ENCODE data around the gene UBE2E2.

UBE2E2 gene

DNA sequence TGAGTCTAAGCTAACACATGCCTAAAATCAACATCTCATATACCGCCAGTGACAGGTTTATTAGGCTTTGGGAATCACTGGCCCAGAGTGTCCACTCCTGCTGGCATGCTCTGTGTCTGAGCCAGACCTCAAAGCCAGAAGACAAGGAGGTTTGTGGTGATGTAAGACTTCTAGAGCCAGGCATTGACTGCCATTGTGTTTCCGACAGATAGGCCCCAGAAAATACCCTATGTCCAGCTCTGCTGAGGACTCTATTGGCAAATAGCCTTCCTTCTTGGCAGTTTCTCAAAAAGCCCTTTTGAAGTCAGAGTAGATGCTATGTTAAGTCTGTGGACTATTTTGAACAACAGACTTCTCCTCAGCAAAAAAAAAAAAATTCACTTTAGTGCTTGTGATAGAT, 420.7 kb downstream of the UBE2E2 start:
- Mint-ChIP-seq H3K4me1 (no peaks in the 10 kb centered on the region), H3K4me3 (no peak overlapping the region), H3K36me3 (no peaks in the 10 kb centered on the region), H3K9me3 (no peaks in the 10 kb centered on the region), H3K27me3 (peaks cover 10% of the 10 kb centered on the region), H3K27ac (no peak overlapping the region)
- CTCF ChIA-PET: no interaction called here
- no peak for DNase-seq

DNA sequence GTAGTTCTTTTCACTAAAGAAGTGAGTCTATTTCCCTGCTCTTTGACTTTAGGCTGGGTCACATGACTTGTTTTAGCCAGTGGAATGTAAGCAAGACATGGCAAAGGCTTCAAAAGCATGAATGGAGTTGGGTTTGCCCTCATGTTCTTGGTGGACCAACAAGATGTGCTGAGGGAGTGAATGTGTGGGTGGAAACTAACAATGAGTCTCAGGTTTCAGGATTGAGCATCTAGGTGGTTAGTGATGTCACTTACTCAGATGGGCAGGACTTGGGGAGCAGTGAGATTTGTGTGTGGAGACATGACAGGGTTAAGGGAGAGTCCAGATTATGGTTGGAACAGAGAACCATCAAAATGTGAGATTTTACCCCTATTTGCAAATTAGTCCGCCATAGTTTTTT, 421.2 kb downstream of the UBE2E2 start:
- Mint-ChIP-seq H3K36me3 (no peaks in the 10 kb centered on the region), H3K4me3 (no peak overlapping the region), H3K9me3 (no peaks in the 10 kb centered on the region), H3K27me3 (peaks cover 10% of the 10 kb centered on the region), H3K27ac (no peak overlapping the region), H3K4me1 (no peaks in the 10 kb centered on the region)
- DNase-seq: no peak
- CTCF ChIA-PET: interaction anchor here (0.7 kb wide), 1 partner anchor 51 kb away, joined by 3 read pairs; no protein-coding TSS in a partner anchor

DNA sequence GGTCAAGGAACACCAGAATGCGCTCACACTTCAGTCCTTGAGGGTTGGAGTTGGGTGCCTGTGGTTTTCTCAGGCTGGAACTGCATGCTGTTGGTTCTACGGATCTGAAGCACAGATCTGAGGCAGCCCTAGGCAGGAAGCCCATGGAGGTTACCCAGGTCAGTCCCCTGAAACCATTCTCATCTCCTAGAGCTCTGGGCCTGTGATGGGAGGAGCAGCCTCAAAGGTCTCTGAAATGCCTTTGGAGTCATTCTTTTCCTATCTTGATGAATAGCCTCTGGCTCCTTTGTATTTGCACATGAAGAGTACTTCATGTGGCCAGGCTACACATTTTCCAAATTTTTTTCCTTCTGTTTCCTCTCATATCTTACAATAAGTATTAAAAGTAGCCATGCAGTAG, 423.3 kb downstream of the UBE2E2 start:
- CTCF ChIA-PET: no interaction called here
- Mint-ChIP-seq H3K4me3 (no peak overlapping the region), H3K9me3 (no peaks in the 10 kb centered on the region), H3K27me3 (peaks cover 5% of the 10 kb centered on the region), H3K36me3 (no peaks in the 10 kb centered on the region), H3K27ac (no peak overlapping the region), H3K4me1 (no peaks in the 10 kb centered on the region)
- no peak for DNase-seq

DNA sequence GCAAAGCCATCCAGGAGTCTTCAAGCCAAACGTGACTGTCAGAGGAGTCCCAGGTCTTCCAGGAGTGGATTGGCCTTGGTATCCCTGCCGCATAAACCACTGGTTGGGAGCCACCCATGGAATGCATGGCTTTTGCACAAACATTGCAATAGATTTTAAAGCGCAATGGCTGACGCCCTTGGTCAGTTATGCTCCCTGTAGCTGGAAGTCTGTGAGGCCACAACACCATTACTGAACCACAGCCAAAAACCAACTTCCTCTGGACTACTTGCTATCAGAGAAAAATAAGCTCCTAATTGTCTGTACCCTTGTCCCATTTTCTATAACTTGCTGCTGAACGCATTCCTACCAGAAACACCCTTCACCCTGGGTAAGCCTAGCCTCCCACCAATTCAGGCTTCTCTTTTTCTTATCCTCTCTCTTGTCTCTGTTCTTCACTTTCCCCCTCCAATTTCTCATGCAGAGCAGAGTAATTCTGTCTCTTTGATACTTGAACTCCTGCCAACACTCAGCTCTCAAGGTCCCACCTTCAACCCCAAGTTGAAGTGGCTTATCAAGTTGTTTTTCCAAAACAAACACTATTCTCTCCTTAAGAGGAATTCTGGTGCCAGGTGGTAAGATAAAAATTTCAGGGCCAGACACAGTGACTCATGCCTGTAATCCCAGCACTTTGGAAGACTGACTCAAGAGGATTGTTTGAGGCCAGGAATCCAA, 426.2 kb downstream of the UBE2E2 start:
- DNase-seq: no peak
- CTCF ChIA-PET: no interaction called here
- Mint-ChIP-seq H3K27me3 (peaks cover 5% of the 10 kb centered on the region), H3K4me1 (no peaks in the 10 kb centered on the region), H3K9me3 (no peaks in the 10 kb centered on the region), H3K4me3 (no peak overlapping the region), H3K27ac (no peak overlapping the region), H3K36me3 (no peaks in the 10 kb centered on the region)

DNA sequence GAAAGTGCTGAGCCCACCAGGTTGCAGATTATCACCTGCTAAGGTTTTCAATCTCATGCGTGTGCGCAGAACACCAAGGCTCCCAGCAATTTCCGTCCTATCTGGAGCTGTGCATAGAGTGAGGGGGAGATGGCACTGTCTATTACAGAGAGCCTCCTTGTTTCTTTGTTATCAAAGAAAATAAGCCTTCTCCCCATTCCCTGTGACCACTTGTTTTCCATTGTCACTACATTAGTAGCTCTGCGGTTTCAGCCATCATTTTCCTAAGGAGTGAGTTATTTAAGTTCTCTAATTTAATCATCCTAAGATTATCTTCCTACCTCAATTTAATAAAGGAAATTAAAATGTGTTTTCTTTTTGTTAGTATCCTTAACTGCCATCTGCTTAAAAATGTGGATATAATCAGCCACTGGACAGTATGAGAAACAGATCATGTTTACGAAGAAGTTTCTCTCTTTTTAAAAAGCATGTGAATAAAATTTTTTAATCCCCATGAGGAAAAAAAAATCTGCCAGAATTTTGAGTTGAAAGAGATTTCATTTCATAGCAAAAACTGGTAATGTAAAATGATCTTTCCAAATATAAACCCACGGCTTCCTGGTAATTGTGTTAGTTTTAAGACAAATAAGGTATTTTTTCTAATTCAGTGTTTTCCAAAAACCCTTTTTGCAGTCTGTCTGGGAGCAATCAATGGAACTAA, 430.3 kb downstream of the UBE2E2 start:
- H3K9me3 Mint-ChIP-seq: no peaks in the 10 kb centered on the region
- no peaks in the 10 kb centered on the region for H3K4me1 Mint-ChIP-seq
- no peak overlapping the region for H3K4me3 Mint-ChIP-seq
- peaks cover 5% of the 10 kb centered on the region for H3K27me3 Mint-ChIP-seq
- CTCF ChIA-PET: no interaction called here
- H3K36me3 Mint-ChIP-seq: no peaks in the 10 kb centered on the region
- DNase-seq: no peak
- H3K27ac Mint-ChIP-seq: no peak overlapping the region

DNA sequence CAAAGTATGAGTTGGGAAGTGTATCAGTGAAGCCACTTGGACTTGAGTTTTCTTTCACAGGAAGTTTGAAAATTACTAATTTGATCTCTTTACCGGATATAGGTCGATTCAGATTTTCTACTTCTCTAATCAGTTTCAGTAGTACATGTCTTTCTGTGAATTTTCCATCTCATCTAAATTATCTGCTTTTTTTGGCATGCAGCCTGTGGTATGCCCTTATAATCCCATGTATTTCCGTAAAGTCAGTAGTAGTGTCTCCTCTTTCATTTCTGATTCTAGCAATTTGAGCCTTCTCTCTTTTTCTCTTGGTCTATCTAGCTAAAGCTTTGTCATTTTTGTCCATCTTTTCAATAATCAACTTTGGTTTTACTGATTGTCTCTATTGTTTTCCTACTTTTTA, 434.2 kb downstream of the UBE2E2 start:
- H3K4me3 Mint-ChIP-seq: no peak overlapping the region
- H3K36me3 Mint-ChIP-seq: no peaks in the 10 kb centered on the region
- H3K27me3 Mint-ChIP-seq: no peaks in the 10 kb centered on the region
- H3K27ac Mint-ChIP-seq: no peak overlapping the region
- DNase-seq: no peak
- CTCF ChIA-PET: interaction anchor here (0.6 kb wide), 1 partner anchor 136 kb away, joined by 3 read pairs; no protein-coding TSS in a partner anchor
- H3K4me1 Mint-ChIP-seq: no peaks in the 10 kb centered on the region
- no peaks in the 10 kb centered on the region for H3K9me3 Mint-ChIP-seq

DNA sequence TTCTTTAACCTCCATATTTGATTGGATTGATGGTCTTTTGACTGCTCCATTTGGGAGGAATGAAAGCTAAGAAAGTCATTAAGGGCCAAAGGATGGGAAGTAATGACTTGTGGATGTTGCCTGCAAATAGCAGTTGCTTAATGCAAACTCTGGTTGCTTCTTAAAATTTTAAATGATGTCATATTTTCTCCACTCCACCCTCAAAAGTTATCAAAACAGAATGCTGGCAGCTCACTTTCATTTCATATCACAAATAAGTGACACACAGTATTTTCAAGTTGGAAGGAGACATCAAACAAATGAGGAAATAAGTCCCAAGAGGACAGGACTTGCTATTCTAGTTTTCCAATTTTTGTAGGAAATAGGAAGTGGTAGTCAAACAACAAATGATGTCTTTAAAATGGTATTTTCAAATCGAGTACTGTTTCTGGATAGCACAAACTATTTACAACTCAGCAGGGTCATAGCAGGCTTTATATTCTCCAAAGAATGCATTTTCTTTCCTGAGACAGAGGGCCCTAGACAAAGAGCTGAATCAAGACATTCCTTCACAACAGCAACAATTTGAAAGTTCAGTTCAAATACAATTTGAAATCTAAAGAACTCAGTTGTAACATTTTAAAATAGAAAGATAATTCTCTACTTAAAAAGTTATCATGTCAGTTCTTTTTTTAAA, 437.5 kb downstream of the UBE2E2 start:
- Mint-ChIP-seq H3K27me3 (no peaks in the 10 kb centered on the region), H3K4me1 (no peaks in the 10 kb centered on the region), H3K9me3 (no peaks in the 10 kb centered on the region), H3K4me3 (no peak overlapping the region), H3K36me3 (no peaks in the 10 kb centered on the region), H3K27ac (no peak overlapping the region)
- CTCF ChIA-PET: no interaction called here
- DNase-seq: no peak
